Left lobe of liver (tissue), 2 donors: Measurements from ENCODE around the gene ANKRD63. TPM values are rescaled to one million over a fixed set of nuclear protein-coding genes. Genes with fewer than 3 reads are reported as not detected.

Experiments
- ATAC-seq: fragments of 200-7000 bp; cut with Tn5 transposase; one replicate; pipeline ENCODE4 v1.9.1; 2020; ENCODE audit warnings: mild to moderate bottlenecking, moderate library complexity
- DNase-seq: peaks from one replicate; pipeline ENCODE4 v3.0.0-alpha.2; 2020; ENCODE audit warnings: low spot score
- total RNA-seq: library from RNA; stranded (reverse); gene quantifications from one replicate; pipeline ENCODE4 v1.2.1, GENCODE V29; 2021
- donor health status: DM: no; HTN: no; CAD: no; lungs with moderate emphysema.
- donor health status: DM: no; HTN: yes; CAD: no.

Gene ANKRD63
- total RNA-seq, 1 donor from 2014 or later, result not detected

DNA sequence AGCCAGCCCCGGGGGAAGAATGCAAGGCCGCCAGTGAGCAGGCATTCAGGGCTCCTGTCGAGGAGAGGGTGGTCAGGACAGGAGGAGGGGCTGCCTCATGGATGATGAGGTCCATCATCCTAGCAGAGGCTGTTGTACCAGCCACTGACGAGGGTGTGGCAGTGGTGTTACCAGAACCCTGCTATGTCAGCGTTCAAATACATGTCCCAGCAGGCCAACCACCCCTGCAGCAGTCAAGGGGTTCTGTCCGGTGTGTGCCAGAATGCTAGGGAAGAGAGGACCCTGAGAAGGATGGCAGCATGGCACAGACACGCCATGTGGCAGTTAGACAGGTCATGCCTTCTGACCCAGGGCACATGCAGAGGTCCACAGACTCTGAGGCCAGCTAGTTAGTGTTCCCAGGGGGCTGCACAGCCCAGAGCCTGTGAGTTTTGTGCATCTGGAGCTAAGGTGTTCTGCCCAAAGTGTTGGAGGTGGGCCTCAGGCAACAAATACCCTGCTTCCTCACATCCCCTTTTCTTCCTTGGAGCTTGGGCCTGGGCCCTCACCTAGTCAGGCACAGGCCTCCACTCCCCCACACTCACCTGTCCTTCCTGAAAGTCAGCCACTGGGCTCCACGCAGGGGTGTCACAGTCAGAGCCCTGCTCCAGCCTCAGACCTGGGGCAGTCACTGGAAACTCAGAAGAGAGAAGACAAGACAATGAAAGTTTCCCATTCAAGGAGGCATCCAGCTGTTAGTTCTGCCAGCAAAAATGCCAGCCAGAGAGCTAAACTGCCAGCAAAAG, 36.2 kb downstream of the ANKRD63 start:
- DNase-seq (no peak), ATAC-seq (no peak)

DNA sequence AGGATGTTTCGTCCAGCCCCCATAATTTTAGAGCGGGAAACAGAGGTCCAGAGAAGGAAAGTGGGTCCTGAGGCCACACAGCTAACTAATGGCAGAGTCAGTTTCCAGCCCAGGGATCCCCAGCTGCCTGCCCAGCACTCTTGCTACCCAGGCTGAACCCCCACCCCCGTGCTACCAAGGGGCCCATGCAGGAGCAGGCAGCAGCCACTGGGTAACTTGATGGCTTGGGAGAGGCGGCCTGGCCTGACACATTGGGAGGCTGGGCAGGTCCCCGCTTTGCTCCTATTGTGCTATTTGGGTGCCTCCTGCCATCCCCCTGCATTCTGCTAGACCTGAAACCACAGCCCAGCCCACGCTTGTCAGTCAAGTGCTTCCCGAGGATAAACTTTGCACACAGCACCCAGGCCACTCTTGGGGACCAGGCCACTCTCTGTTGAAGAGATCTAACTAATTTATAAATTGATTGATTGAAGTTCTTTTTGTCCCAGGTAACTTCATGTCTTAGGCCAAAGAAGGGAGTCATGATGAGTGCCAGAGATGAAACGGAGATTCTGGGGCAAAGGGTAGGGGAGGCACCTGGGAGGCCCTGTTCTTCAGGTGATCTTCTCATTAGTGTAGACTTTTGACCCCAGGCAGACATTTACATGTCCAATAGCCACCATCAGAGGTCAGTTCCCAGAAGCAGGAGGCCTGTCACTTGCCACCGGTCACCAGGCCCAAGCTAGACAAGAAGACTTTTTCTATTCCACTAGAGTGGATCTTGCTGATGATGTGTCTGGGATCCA, 37.0 kb downstream of the ANKRD63 start:
- DNase-seq, result no peak
- ATAC-seq, result no peak

DNA sequence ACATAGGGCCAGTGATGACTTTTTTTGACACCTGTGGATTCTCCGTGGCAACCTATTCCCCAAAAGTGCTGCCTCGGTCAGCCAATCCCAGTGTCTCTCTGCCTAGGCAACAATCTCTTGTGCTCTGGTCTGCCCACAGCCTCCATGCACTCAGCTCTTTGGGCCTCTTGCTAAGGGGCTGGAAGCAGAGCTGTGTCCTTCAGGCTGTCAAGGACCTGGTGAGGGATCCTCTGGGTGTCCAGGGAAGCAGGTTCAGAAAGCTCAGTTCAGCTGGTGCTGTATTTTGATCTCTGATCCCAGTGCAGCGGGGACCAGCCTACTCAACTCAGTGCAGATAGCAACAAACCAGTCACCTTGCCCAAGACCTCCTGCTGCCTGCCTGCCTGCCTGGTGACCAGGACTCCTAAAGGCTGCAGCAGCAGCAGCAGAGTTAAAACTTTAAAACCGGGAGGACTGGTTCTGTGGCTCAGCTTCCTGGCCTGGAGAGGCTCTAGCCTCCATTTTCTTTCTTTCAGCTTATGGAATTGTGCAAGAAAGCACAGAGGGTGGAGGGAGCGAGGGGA, 37.8 kb downstream of the ANKRD63 start:
- ATAC-seq (no peak), DNase-seq (no peak)

DNA sequence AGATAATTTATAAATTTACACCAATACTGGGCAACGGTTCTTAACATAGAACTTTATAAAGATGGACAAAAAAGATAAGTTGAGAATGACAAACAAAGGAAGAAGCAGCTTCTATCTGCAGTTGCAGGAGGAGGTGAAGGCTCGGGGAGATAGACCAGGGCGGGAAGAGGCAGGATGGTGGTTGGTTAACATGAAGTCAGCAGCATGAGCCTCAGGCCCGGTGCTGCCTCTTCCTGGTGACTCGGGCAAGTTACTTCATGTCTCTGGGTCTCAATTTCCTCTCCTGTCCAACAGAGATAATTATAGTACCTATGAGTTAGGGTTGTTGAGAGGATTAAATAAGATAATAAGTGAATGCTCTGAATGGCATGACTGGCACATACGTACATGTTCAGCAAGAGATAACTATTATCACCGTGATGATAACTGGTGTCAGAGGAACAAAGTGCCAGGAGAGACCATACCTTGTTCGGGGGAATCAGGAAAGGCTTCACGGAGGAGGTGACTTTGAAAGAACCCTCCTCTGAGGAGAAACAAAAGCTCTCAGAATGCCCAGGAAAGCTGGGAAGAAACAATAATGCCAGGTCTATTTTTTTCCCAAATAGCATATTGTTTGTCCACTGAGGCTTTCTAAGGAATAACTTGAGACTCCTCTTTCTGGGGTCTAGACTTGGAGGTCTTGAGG, 39.6 kb downstream of the ANKRD63 start:
- no peak for DNase-seq

DNA sequence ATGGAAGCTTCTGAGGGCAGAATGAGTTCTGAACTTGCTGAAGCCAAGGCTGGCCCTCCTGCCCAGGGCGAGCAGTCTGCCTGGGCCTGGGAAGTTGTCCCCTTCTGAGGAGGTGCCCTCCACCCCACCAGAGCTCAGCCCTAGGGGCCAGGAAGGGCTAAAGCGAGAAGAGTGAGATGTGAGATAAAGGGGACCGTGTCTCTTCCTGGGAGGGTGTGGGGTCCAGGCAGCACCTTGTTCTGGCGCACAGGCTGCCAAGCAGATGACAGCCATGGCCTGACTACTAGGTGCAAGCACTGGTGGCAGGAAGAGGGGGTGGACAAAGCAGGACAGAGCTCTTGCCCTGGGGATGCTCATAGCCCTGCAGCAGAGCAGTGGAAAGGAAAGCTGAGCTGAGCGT, 40.3 kb downstream of the ANKRD63 start:
- DNase-seq, result no peak
- no peak for ATAC-seq

More for the DNA sequence above, 39.6 kb downstream of the ANKRD63 start:
- ATAC-seq, result no peak

DNA sequence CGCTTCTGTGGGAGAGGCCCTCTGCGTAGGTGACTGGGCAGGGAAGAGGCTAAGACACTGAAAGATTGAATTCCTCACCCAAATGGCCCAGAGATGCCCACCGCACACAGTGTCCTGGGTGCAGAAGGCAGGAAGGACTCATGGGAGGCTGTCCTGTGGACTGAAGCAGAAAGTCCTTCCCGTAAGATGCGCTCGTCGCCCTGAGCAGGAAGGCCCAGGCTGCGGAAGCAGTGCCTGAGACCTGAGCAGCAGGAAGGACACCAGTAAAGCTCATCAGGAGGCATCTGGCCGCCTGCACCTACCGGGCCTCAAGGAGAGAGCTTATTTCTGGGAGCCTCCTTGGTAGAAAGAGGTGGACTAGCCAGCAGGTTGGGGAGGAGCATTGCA, 40.7 kb downstream of the ANKRD63 start:
- ATAC-seq, result no peak
- no peak for DNase-seq

DNA sequence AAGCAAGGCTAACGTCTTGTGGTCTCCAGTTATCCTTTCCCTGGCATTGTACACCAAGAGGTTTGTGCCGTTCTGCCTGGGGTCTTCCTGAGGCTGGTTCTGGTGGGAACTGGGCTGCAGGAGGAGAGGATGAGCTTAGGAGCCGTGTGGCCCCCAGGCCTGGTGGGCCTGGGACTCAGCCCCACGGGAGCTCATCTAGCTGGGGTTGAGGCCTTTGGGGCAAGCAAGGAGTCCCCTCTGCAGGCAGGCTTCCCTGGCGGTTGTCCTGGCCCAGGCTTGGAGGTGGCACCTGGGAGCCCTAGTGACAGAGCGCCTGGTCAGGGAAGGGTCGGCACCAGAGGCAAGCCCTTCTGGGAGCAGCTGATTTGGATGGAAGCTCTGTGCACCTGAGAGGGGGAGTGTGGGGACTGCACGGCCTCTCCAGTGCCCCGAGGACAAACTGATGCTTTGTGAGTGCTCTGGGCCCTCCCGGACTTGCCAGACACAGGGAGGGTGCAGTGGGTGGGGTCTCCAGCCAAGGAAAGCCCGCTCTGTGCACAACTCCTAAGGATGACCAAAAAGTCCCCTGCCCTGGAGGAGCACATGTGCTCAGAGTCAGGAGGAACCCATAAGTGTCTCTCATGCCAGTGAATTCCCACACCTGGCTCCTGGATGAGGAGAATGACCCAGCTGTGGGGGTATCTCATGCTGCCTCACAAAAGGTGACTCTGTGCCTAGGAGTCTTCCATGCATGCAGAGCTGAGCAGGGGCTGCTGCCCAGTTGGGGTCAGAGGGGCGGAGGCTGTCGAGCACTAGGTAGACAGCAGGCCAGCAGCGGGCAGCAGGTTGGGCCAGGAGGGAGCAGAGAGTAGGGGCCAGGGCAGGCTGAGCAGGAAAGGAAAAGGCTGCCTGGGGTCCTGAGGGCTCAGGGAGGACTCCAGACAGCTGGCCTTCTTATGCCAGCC, 41.3 kb downstream of the ANKRD63 start:
- DNase-seq (no peak), ATAC-seq (no peak)

DNA sequence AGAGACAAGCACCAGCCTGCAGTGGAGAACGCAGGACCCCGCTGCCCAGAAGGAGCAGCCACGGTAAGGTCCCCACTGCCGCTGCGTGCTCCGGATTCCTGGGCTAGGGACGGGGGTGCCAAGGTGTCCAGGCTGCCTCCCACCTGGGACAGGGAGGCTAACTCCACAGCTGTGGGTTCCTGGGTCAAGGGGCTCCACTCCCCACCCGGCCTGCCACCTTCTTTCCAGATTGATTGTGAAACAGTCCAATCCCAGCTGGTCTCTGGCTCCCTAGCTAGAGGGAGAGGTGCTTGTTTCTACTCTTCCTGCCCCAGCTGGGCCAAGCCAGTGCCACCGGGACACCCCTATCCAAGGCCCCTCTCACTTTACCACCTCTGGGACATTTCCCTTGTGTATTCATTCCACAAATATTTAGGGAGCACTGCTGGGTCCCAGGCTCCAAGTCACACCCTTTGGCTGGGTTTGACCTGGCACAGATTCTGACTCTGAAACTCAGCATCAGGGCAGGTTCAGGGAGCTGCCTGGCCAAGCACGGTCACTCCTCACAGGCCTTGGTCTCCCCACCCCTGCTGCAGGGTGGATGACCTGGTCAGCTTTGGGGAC, 42.1 kb downstream of the ANKRD63 start:
- DNase-seq (no peak), ATAC-seq (no peak)

DNA sequence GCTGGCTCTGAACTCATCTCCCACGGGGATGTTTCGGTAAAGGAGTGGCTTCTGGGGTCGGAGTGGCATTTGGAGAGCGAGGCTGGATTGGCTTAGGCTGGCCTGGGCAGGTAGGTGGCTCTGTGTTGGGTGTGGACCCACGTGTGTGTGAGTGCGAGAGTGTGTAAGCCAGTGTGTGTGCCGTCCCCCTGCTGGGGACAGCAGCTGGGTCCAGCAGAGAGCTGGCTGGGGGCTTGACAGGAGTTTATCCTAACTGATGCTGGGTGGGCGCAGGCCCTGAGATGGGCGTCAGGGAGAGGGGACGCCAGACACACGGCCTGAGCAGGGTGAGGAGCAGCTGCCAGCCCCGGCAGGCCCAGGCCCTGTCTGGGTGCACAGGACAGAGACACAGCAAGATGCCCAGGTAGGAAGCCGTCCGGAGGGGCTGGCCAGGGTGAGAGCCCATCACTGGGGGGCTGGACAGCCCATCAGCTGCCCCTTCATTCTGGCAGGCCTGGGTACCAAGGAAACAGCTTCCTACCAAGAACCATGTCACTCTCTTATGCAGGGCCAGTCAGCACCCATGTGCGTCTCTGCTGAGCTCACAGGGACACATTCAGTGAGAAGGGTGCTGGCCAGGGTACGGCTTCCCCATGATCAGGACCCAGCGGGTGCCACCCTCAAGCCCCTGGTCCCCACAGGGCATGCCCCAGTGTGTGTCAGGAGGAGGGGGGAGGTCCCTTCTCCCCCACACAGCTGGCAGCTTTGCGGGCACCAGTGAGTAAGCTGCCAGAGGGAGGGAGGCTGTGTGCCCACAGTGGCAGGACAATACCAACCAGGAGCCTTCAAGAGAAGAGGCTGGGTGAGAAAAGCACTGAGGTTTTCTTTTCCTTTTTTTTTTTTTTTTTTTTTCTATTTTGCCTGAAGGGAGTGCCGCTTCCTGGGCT, 42.9 kb downstream of the ANKRD63 start:
- DNase-seq (no peak), ATAC-seq (no peak)

DNA sequence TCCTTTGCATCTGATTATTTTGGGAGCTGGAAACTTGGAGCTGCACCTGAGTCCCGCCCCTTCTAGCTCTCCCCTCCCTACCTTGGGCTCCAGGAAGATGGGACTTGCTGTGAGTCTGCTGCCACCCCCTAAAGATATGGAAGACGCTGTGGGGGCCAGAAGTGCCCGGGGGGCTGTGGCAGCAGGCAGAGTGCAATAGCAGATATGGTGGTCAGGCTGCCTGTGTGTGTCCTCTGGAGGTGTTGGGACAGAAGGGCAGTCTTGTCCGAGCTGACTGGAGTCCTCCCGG, 43.5 kb downstream of the ANKRD63 start:
- DNase-seq (no peak), ATAC-seq (no peak)

DNA sequence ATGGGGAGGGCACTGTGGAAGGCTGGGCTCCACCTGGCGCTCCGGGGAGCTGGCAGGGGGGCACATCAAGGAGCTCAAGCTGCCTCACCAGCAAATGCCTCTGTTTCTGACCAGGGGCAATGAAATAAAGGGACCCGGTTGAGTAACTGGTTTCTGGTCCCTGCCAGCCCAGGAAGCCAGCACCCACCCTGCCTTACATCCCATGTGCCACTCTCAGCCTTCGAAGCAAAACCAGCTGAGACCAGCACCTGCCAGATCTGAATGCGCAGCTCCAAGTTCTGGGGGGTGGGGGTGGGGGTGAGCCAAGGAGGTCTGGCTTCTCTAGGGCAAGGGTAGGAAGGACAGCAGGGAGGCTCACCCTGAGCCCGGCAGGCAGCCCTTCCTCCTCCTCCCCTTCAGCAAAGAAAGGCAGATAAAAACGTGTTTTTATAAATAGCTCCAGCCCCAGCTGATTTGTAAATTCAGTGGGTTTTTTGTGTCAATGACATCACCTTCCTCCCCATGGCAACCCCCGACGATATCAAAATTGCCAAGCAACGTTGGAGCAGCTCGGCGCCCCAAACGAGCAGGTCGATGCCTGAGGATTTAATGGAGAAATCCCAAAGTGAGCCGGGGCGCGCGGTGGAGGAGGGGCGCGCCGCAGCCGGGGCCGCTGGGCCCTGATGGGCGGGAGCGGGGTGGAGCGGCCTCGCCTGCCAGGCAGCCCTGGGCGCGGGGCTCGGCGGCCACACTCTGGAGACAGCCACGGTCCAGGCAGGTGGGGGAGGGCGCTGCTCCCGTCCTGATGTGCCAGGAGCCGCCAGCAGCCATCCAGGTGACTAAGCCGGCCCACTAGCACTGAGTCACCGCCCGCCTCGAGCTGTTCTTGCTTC, 44.1 kb downstream of the ANKRD63 start, which contains the start of gene PAK6:
Gene PAK6, plus strand, starts transcription at position 532 of the 872 bp plus-strand sequence. CDS start 25,723 bp downstream, outside the sequence.
- DNase-seq (no peak), ATAC-seq (peak; percentile 60)

DNA sequence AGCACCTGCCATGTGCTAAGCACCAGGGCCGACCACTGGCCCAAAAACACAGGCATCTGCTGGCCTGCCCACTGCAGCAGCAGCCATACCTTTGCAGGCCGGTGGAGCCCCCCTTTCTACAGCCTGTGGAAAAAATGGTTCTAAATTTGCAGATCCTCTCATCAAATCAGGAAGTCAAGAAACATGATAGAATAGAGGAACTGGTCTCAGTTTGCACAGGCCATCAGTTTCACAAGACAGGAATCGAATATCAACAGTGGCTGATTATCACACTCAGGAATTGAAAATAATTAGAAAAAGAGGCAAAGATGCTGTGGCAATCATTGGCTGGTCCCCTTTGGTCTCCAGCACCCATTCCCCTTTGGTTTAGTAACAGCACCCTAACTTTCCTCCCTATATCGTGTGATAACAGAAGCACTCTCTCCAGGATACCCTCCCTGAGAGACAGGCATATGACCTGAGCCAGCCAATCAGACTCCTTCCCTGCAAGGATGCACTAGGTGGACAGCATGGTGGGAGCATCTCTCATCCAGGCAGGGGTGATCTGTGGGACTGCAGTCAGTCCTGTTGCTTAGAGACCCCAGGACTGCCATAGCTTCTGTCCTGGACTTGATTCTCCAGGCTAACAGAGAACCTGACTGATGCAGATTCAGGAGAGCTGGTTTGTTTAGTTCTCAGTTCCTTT, 47.5 kb downstream of the ANKRD63 start:
- no peak for DNase-seq
- ATAC-seq, result no peak

DNA sequence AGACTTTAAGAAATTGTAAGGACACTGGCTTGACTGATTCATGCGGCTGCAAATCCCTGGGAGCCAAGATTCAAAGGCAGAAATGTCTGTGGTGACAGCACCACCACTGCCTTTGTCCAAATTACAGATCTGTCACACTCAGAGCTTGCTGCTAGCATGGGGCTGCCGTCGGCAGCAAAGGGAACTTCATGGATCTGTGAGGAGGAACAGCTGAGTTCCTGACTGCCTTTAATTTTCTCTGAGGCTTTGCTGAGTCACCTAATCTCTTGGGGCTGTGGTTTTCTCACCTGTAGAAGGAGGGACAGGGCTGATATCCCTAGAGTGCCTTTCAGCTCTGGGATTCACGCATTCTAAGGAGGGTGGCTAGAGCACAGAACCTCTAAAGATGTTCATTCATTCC, 48.1 kb downstream of the ANKRD63 start:
- DNase-seq (no peak), ATAC-seq (no peak)

DNA sequence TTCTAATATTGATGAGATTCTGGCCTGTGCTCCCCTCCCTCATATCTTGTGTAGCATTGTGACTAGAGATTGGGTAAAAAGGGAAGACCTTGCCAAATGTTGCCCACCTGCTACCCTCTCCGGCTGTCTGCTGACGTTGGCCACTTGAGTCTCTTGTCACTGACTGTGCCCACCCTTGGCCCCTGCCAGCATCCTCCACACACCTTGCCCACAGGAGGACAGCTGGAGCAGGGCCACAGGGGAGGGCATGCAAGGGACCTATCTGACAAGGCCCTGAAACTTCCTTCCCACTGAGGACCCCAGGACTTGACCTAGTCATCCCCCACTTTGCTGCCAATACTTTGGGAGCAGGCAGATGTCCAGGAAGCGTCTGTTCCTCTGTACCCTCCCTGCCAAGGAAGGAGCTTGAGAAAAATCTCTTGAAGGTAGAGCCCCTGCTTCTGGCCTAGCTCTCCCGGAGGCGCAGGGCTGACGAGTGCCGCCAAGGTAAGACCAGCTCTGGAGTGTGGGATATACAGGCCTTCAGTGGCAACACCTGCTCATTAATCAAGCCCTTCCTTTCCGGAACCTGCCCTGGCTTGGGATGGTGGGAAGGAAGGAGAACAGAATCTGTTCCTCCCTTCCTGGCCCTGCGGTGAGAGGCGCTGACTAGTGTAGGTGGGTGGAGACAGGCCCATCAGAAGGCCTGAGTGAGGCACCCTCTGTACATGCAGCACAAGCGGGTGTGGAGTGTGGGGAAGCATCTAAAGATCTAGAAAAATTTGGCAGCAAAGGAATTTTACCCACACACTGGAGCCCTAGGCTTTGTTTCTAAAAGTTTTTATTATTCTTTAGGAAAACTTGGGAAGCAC, 48.9 kb downstream of the ANKRD63 start:
- no peak for ATAC-seq
- no peak for DNase-seq

DNA sequence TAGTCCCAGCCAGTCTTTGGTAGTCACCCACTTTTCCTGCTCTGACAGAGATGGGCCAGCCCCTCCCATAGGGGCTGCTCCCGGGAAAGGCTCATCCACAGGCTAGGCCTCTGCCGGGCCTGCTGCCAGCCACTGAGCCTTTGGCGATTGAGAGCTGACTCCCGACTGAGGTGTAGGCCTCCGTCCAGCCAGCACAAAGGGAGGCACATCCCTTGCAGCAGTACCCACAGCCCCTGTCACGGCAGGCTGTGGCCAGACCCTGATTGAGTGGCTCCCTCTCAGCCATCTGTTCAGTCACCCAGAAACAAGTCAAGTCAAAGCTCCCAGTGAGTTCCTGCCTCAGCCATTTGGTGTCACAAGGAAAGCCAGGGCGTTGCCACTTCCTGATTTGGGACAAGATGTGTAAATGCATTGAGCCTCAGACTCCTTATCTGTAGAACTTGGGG, 50.2 kb downstream of the ANKRD63 start:
- DNase-seq, result no peak
- no peak for ATAC-seq
